Peyer's patch (tissue), 4 donors: ENCODE results near the gene CD46.

Experiments used
- POLR2A ChIP-seq, 2 donors: fragments of 450-650 bp; IDR thresholded peaks; one replicate each; pipeline ENCODE4 v1.5.1; 2017; ENCODE audit warnings: antibody characterized with exemption in 2 of 2, mild to moderate bottlenecking in 2 of 2, moderate library complexity in 2 of 2
- TF ChIP-seq, protein P1 (sequence below), 6 experiments: fragments of 450-650 bp in 4 of 6; fragments of 200-600 bp in 2 of 6; sonication (generic) in 1 of 6; IDR thresholded peaks; one replicate each; pipeline ENCODE4 v1.5.1; 2017 to 2019; ENCODE audit warnings: antibody characterized with exemption in 6 of 6, mild to moderate bottlenecking in 3 of 6, moderate library complexity in 1 of 6

DNA sequence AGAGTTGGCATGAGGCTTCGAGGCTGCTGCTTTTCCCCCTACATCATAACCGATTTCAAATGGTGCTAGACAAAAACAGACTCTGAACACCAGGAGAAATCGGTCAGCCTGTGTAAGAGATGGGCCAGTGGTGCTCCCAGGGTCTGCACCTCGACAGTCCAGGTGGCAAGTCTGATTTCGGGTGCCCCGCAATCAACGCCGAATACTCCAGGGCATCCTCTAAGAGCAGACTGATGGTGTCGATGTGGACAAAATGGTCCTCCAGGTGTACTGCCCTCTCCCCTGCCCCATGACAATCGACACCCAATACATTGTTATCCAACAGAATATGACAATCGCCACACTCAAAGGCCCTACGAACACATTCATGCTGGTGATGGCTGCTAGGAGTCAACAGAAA lies 50.0 kb downstream of the CD46 start:
- TF ChIP-seq, protein P1, sequence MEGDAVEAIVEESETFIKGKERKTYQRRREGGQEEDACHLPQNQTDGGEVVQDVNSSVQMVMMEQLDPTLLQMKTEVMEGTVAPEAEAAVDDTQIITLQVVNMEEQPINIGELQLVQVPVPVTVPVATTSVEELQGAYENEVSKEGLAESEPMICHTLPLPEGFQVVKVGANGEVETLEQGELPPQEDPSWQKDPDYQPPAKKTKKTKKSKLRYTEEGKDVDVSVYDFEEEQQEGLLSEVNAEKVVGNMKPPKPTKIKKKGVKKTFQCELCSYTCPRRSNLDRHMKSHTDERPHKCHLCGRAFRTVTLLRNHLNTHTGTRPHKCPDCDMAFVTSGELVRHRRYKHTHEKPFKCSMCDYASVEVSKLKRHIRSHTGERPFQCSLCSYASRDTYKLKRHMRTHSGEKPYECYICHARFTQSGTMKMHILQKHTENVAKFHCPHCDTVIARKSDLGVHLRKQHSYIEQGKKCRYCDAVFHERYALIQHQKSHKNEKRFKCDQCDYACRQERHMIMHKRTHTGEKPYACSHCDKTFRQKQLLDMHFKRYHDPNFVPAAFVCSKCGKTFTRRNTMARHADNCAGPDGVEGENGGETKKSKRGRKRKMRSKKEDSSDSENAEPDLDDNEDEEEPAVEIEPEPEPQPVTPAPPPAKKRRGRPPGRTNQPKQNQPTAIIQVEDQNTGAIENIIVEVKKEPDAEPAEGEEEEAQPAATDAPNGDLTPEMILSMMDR (IDR thresholded peaks at IDR 0.05) = no peak
- no peak for TF ChIP-seq POLR2A (IDR thresholded peaks at IDR 0.05)
